SH-SY5Y (cell line): ENCODE measurements around the gene INTS11.

Experiments used
- GATA2 ChIP-seq: IDR thresholded peaks from 2 replicates; pipeline ENCODE4 v1.6.1; 2011; ENCODE audit warnings: mild to moderate bottlenecking, low read depth, low read length
- GATA3 ChIP-seq: IDR thresholded peaks from 2 replicates; pipeline ENCODE4 v1.6.1; 2011; ENCODE audit warnings: low read depth, mild to moderate bottlenecking, low read length, moderate library complexity

- TF ChIP-seq GATA2 (no peak), GATA3 (no peak)
Measured at GRCh38 chr1:1309251-1310108, 15.0 kb downstream of the INTS11 start.
